GM12864 (cell line): Measurements from ENCODE around the gene RGMB.
A peak's percentile ranks its signal among the peaks of the same experiment; 100 is the strongest.

Experiments used
- DNase-seq: peaks from one replicate; pipeline ENCODE4 v3.0.0-alpha.2; 2011; ENCODE audit warnings: low read depth
- H3K4me3 ChIP-seq: 2 replicates; pipeline ENCODE4 v1.5.1; 2011; ENCODE audit warnings: mild to moderate bottlenecking, low read depth, low read length, control low read depth
- CTCF ChIP-seq: IDR thresholded peaks from 2 replicates; pipeline ENCODE4 v1.5.1; 2011; ENCODE audit warnings: low read depth, mild to moderate bottlenecking, moderate library complexity, low read length, control low read depth, inconsistent platforms; ENCODE audit errors: missing control alignments

The RGMB gene

GRCh38 chr5:98769210-98769958, 4.1 kb upstream of the RGMB start:
- TF ChIP-seq CTCF = peak; percentile 68
- peak overlapping the region; percentile 63 for H3K4me3 ChIP-seq
- no peak for DNase-seq

GRCh38 chr5:98769959-98770208, 3.6 kb upstream of the RGMB start:
- peak overlapping the region; percentile 63 for H3K4me3 ChIP-seq
- DNase-seq = no peak
- TF ChIP-seq CTCF = no peak

GRCh38 chr5:98770209-98770910, 3.1 kb upstream of the RGMB start:
- H3K4me3 ChIP-seq = peak overlapping the region; percentile 63
- DNase-seq = no peak
- TF ChIP-seq CTCF = no peak

- no peak for DNase-seq
- peak overlapping the region; percentile 63; the same call in 1 of the 2 replicates for H3K4me3 ChIP-seq
- TF ChIP-seq CTCF = no peak
These were observed 2.5 kb upstream of the RGMB start for GRCh38 chr5:98770911-98771322.

- peak; percentile 65 for DNase-seq
- peak overlapping the region; percentile 63 for H3K4me3 ChIP-seq
- TF ChIP-seq CTCF = peak; percentile 81
These were observed 1.9 kb upstream of the RGMB start for GRCh38 chr5:98771382-98772109.

GRCh38 chr5:98772415-98773213, 849 bp upstream of the RGMB start:
- TF ChIP-seq CTCF = no peak
- peak overlapping the region; percentile 85 for H3K4me3 ChIP-seq
- DNase-seq = peak; percentile 51
